Body of pancreas (tissue), 4 donors: Measurements from ENCODE around the gene PTPN14. TPM values are rescaled to one million over a fixed set of nuclear protein-coding genes. Genes with fewer than 3 reads are reported as not detected.

Experiments used
- ATAC-seq: fragments of 150-250 bp; one replicate; pipeline ENCODE4 v1.9.1; 2016
- DNase-seq, 4 donors: peaks; one replicate each; pipeline ENCODE4 v3.0.0-alpha.2; 2019
- H3K27ac ChIP-seq, 4 donors: fragments of 200-600 bp; sonication (generic); 1 replicate in 3 of 4; 2 replicates in 1 of 4; pipeline versions ENCODE4 v1.5.1 to v1.6.1; 2016 to 2019; ENCODE audit warnings: mild to moderate bottlenecking in 1 of 4, mixed read lengths in 1 of 4, moderate library complexity in 1 of 4
- H3K27me3 ChIP-seq, 2 donors: fragments of 200-600 bp; sonication (generic); one replicate each; pipeline ENCODE4 v1.6.0; 2016; ENCODE audit warnings: mild to moderate bottlenecking in 1 of 2
- H3K36me3 ChIP-seq, 2 donors: fragments of 200-600 bp; sonication (generic); replicated peaks in 1 of 2; 2 replicates each; pipeline ENCODE4 v1.5.1; 2016; ENCODE audit warnings: low read depth in 2 of 2; ENCODE audit not compliant: insufficient read depth in 1 of 2
- H3K4me1 ChIP-seq: fragments of 200-600 bp; sonication (generic); one replicate; pipeline ENCODE4 v1.6.0; 2016
- H3K4me3 ChIP-seq, 2 donors: fragments of 200-600 bp; sonication (generic); 1 replicate in 1 of 2; 2 replicates in 1 of 2; pipeline ENCODE4 v1.5.1; 2016 to 2019
- H3K9me3 ChIP-seq, 3 donors: fragments of 200-600 bp; sonication (generic); 1 replicate in 2 of 3; 2 replicates in 1 of 3; pipeline ENCODE4 v1.5.1; 2016
- POLR2A ChIP-seq, 3 donors: fragments of 450-650 bp; IDR thresholded peaks; one replicate each; pipeline ENCODE4 v1.6.1; 2016; ENCODE audit warnings: antibody characterized with exemption in 3 of 3, mild to moderate bottlenecking in 2 of 3
- WGBS, 2 donors: methylation state at CpG; one replicate each; pipeline ENCODE4 v1.1.5; 2017; 5-methylcytosine and 5-hydroxymethylcytosine counted together
- intact Hi-C: fragments of 100-400 bp; cut with DNase I; formaldehyde crosslinking; loops from one replicate; pipeline ENCODE4 v1.15.1; 2023
- total RNA-seq, 2 donors: library from RNA; depleted of rRNA; stranded (reverse); fragments of >200 nt; gene quantifications; one replicate each; pipeline ENCODE4 v1.1.0, GENCODE V29; 2016
- TF ChIP-seq, protein P1 (sequence below), 7 experiments: fragments of 450-650 bp in 4 of 7; fragments of 200-600 bp in 3 of 7; sonication (generic) in 3 of 7; IDR thresholded peaks; one replicate each; pipeline ENCODE4 v1.5.1; 2016 to 2019; ENCODE audit warnings: antibody characterized with exemption in 7 of 7

The PTPN14 gene
- total RNA-seq, 2 donors from 2014 or later: 10.5 to 18.7 TPM

GRCh38 chr1:214319938-214320337 lies 231.5 kb downstream of the PTPN14 start:
- Histone ChIP-seq H3K27ac (no peak overlapping the region), H3K27me3 (no peaks in the 10 kb centered on the region), H3K36me3 (no peaks in the 10 kb centered on the region), H3K4me3 (no peak overlapping the region), H3K9me3 (no peaks in the 10 kb centered on the region), H3K4me1 (no peaks in the 10 kb centered on the region)
- DNase-seq (no peak), ATAC-seq (no peak)
- intact Hi-C loops: no loop called here
- TF ChIP-seq, protein P1, sequence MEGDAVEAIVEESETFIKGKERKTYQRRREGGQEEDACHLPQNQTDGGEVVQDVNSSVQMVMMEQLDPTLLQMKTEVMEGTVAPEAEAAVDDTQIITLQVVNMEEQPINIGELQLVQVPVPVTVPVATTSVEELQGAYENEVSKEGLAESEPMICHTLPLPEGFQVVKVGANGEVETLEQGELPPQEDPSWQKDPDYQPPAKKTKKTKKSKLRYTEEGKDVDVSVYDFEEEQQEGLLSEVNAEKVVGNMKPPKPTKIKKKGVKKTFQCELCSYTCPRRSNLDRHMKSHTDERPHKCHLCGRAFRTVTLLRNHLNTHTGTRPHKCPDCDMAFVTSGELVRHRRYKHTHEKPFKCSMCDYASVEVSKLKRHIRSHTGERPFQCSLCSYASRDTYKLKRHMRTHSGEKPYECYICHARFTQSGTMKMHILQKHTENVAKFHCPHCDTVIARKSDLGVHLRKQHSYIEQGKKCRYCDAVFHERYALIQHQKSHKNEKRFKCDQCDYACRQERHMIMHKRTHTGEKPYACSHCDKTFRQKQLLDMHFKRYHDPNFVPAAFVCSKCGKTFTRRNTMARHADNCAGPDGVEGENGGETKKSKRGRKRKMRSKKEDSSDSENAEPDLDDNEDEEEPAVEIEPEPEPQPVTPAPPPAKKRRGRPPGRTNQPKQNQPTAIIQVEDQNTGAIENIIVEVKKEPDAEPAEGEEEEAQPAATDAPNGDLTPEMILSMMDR (IDR thresholded peaks at IDR 0.05): peak in 1 of 7 experiments; percentile 17
- no peak for TF ChIP-seq POLR2A (IDR thresholded peaks at IDR 0.05)
- WGBS, 2 donors: 87 to 90% methylated on average over 5 of the region's 5 CpGs

DNA sequence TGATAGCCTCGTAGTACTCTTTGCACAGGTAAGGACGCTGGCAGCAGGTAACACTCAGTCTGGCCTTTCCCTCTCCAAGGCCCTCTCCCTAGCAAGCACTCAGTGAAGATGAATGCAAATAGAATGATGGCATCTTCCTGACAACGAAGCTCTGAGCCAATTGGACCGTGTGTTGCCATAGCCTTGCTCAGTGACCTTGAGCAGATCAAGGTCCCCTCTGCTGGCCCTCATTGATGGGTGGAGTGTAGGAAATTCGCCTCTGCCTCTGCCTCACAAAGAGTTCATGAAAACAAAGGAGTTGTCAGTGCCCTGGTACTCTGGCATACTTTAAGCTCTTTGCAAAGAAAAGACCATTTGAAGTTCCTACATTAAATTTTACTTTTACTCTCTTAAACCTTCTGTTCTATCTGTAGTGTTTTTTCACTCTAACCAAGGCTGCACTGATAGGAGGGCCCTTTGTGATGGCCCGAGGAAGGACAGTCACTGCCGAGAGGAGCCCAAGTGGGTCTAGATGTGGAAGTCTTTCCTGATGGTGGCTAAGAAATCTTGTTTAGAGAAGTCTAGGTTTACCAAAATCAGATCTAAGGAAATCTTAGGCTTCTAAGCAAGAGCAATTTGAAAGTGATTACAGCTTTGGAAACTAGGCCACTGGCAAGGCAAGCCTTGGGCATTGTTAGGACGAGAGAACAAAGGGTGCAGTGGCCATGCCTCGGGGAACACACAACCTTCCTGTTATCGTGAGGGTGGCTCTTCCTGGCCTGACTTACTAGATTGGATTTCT lies 232.3 kb downstream of the PTPN14 start:
- H3K4me3 ChIP-seq: no peak overlapping the region
- no peaks in the 10 kb centered on the region for H3K9me3 ChIP-seq
- no peaks in the 10 kb centered on the region for H3K36me3 ChIP-seq
- intact Hi-C loops: no loop called here
- H3K4me1 ChIP-seq: no peaks in the 10 kb centered on the region
- no peaks in the 10 kb centered on the region for H3K27me3 ChIP-seq
- 69 to 75% methylated on average over 10 of the region's 10 CpGs for WGBS, 2 donors
- DNase-seq: no peak
- TF ChIP-seq POLR2A (IDR thresholded peaks at IDR 0.05): no peak
- TF ChIP-seq, protein P1 (IDR thresholded peaks at IDR 0.05): no peak
- H3K27ac ChIP-seq: no peak overlapping the region
- ATAC-seq: no peak

DNA sequence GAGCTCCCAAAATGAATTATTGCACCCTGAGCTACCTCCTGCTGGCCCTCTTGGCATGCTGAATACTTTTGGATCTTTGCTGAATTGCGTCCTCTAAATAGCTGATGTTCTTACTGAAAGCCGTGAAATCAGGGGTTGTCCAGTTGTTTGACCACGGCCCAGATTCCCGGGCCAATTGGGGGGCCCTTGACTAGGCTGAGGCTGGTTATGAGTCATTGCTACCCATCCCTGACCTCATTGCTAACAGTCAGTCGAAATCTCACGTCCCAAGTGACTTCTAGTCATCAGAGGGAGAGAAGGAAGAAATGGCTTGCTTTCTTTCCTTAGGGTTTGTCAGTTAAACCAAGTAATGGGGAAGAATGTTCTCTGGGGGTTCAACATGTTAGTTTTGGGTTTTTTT lies 233.0 kb downstream of the PTPN14 start:
- intact Hi-C loops: no loop called here
- ATAC-seq (no peak), DNase-seq (no peak)
- H3K27ac ChIP-seq: no peak overlapping the region
- H3K4me1 ChIP-seq: no peaks in the 10 kb centered on the region
- no peak for TF ChIP-seq POLR2A (IDR thresholded peaks at IDR 0.05)
- TF ChIP-seq, protein P1 (IDR thresholded peaks at IDR 0.05): no peak
- no peak overlapping the region for H3K4me3 ChIP-seq
- H3K9me3 ChIP-seq: no peaks in the 10 kb centered on the region
- WGBS, 2 donors: 58 to 71% methylated on average over 6 of the region's 6 CpGs
- no peaks in the 10 kb centered on the region for H3K36me3 ChIP-seq
- no peaks in the 10 kb centered on the region for H3K27me3 ChIP-seq

DNA sequence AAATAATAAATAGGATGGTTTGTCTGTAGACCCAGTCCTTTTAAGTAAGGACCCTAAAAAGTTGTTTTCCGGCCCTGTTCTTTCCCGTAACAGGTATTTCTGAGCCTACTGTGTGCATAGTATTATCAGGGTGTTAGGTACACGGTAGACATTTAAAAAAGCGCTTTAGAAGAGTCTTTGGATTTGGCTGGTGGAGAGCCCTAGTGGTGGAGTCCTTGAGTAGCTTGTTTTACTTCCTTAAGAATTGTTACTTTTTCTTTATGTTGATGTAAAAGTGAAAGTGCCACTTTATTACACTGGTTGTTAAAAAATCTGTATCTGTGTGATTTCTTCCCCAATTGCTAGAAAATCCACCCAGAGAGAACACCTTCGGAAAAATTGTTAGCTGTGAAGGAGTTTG lies 233.7 kb downstream of the PTPN14 start:
- intact Hi-C loops: no loop called here
- Histone ChIP-seq H3K27me3 (no peaks in the 10 kb centered on the region), H3K36me3 (no peaks in the 10 kb centered on the region), H3K27ac (peak overlapping the region in 2 of 4 donors; percentile 61 to 63), H3K4me3 (no peak overlapping the region), H3K4me1 (no peaks in the 10 kb centered on the region), H3K9me3 (no peaks in the 10 kb centered on the region)
- DNase-seq (no peak), ATAC-seq (no peak)
- 86 to 91% methylated on average over 5 of the region's 5 CpGs for WGBS, 2 donors
- TF ChIP-seq POLR2A (IDR thresholded peaks at IDR 0.05): no peak
- TF ChIP-seq, protein P1 (IDR thresholded peaks at IDR 0.05): no peak

DNA sequence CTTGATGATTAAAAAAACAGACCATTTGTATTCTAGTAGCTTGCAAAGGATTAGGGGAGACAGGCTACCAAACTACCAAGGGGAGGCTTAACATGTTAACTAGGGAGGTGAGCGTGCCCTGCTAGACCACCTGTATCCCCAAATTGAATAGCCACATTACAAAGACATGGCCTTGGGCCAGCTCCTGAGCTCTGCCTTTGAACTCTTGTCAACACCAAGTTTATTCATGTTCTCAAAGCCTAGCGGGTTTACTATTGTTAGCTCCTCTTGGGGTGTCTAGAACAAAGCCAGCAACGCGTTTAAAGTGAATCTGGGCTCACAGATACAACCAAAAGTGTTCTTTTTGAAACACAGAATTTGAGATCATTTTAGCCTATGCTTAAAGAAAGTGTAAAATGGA lies 234.1 kb downstream of the PTPN14 start:
- ATAC-seq (no peak), DNase-seq (no peak)
- Histone ChIP-seq H3K9me3 (no peaks in the 10 kb centered on the region), H3K36me3 (no peaks in the 10 kb centered on the region), H3K27ac (peak overlapping the region; percentile 3 to 63 (median 51)), H3K4me3 (no peak overlapping the region), H3K27me3 (no peaks in the 10 kb centered on the region), H3K4me1 (no peaks in the 10 kb centered on the region)
- intact Hi-C loops: no loop called here
- TF ChIP-seq POLR2A (IDR thresholded peaks at IDR 0.05): no peak
- TF ChIP-seq, protein P1 (IDR thresholded peaks at IDR 0.05): no peak
- 74 to 78% methylated on average over 4 of the region's 4 CpGs for WGBS, 2 donors
